Fibroblast of lung (primary cell): ENCODE data around the gene NABP1. TPM values are rescaled to one million over a fixed set of nuclear protein-coding genes. Genes with fewer than 3 reads are reported as not detected.

ENCODE experiments used
- DNase-seq, 2 donors: peaks; one replicate each; pipeline versions ENCODE4 v3.0.0 to v3.0.0-alpha.2; 2010; ENCODE audit warnings: low read depth in 2 of 2
- H2AFZ ChIP-seq: 2 replicates; pipeline ENCODE4 v1.5.1; 2012; ENCODE audit warnings: low read length, control low read depth, inconsistent platforms
- H3K27ac ChIP-seq: 2 replicates; pipeline ENCODE4 v1.5.1; 2011; ENCODE audit warnings: low read length, control low read depth; ENCODE audit not compliant: insufficient read depth
- H3K27me3 ChIP-seq: 2 replicates; pipeline ENCODE4 v1.5.1; 2011; ENCODE audit warnings: mild to moderate bottlenecking, low read length; ENCODE audit not compliant: control insufficient read depth, insufficient read depth
- H3K36me3 ChIP-seq: 2 replicates; pipeline ENCODE4 v1.5.1; 2011; ENCODE audit warnings: low read length; ENCODE audit not compliant: control insufficient read depth, insufficient read depth
- H3K4me1 ChIP-seq: 2 replicates; pipeline ENCODE4 v1.5.1; 2011; ENCODE audit warnings: low read length; ENCODE audit not compliant: control insufficient read depth, insufficient read depth; ENCODE audit errors: extremely low read depth
- H3K4me2 ChIP-seq: 2 replicates; pipeline ENCODE4 v1.5.1; 2011; ENCODE audit warnings: low read length, control low read depth; ENCODE audit not compliant: insufficient read depth; ENCODE audit errors: extremely low read depth
- H3K4me3 ChIP-seq, 4 experiments: fragments of 200-600 bp in 1 of 4; sonication (generic) in 1 of 4; replicated peaks in 1 of 4; 2 replicates each; pipeline ENCODE4 v1.5.1; 2011 to 2016; ENCODE audit warnings: low read length in 4 of 4, low read depth in 3 of 4, mild to moderate bottlenecking in 3 of 4, control low read depth in 2 of 4, inconsistent platforms in 1 of 4, mixed read lengths in 1 of 4; ENCODE audit not compliant: insufficient read depth in 1 of 4; ENCODE audit errors: control extremely low read depth in 1 of 4
- H3K79me2 ChIP-seq: 2 replicates; pipeline ENCODE4 v1.5.1; 2012; ENCODE audit warnings: mild to moderate bottlenecking, low read length, inconsistent platforms; ENCODE audit not compliant: control insufficient read depth, insufficient read depth
- H3K9ac ChIP-seq: 2 replicates; pipeline ENCODE4 v1.5.1; 2011; ENCODE audit warnings: mild to moderate bottlenecking, low read length, control low read depth; ENCODE audit not compliant: insufficient read depth
- H3K9me3 ChIP-seq: 2 replicates; pipeline ENCODE4 v1.5.1; 2012; ENCODE audit warnings: low read depth, low read length; ENCODE audit not compliant: control insufficient read depth, insufficient read depth
- H4K20me1 ChIP-seq: 2 replicates; pipeline ENCODE4 v1.5.1; 2011; ENCODE audit warnings: low read length; ENCODE audit not compliant: control insufficient read depth, insufficient read depth; ENCODE audit errors: extremely low read depth
- CTCF ChIP-seq, 2 donors: IDR thresholded peaks in 1 of 2; conservative IDR thresholded peaks in 1 of 2; 1 replicate in 1 of 2; 2 replicates in 1 of 2; pipeline ENCODE4 v1.5.1; 2011 to 2012; ENCODE audit warnings: low read length in 2 of 2, control low read depth in 1 of 2, inconsistent platforms in 1 of 2, low read depth in 1 of 2, mild to moderate bottlenecking in 1 of 2
- EZH2 ChIP-seq: IDR thresholded peaks from 2 replicates; pipeline ENCODE4 v1.5.1; 2012; ENCODE audit warnings: low read length, control low read depth, mild to moderate bottlenecking; ENCODE audit errors: missing control alignments
- polyA plus RNA-seq, 2 donors: library from polyadenylated mRNA; depleted of rRNA in 1 of 2; stranded (reverse) in 1 of 2; unstranded in 1 of 2; fragments of >200 nt; gene quantifications; 2 replicates each; pipeline ENCODE4 v1.2.1, GENCODE V29; 2011 to 2012; ENCODE audit warnings: missing spikeins in 1 of 2
- total RNA-seq: library from RNA; depleted of rRNA; stranded (reverse); fragments of >200 nt; gene quantifications from 2 replicates; pipeline ENCODE4 v1.2.1, GENCODE V29; 2014

The NABP1 gene
- total and polyA plus RNA-seq, 2 donors (not counting 1 experiment from before 2014, with no cell fraction given), result 117 to 123 TPM

- H4K20me1 ChIP-seq, result no peaks in the 10 kb centered on the region
- TF ChIP-seq CTCF (conservative IDR thresholded peaks at IDR 0.05 in 1 of 2, IDR thresholded peaks at IDR 0.05 in 1 of 2; ENCODE audit: low read depth in 1 of 2, low read length in 2 of 2) (no peak), EZH2 (no peak)
- H3K4me2 ChIP-seq, result no peak overlapping the region
- no peak overlapping the region for H3K4me3 ChIP-seq
- DNase-seq, result peak in 1 of 2 donors; percentile 87
- no peak overlapping the region for H3K27ac ChIP-seq
- no peaks in the 10 kb centered on the region for H3K27me3 ChIP-seq
- H3K4me1 ChIP-seq, result peaks cover 5% of the 10 kb centered on the region
- H2AFZ ChIP-seq, result peak overlapping the region; percentile 60
- no peaks in the 10 kb centered on the region for H3K79me2 ChIP-seq
- no peak overlapping the region for H3K9ac ChIP-seq
- H3K9me3 ChIP-seq, result no peaks in the 10 kb centered on the region
- no peaks in the 10 kb centered on the region for H3K36me3 ChIP-seq
Measured at GRCh38 chr2:191666226-191666625, 11.7 kb upstream of the NABP1 start.

GRCh38 chr2:191666732-191667131, 11.2 kb upstream of the NABP1 start:
- Histone ChIP-seq H3K4me1 (peaks cover 5% of the 10 kb centered on the region), H3K4me2 (no peak overlapping the region), H3K36me3 (no peaks in the 10 kb centered on the region), H3K9ac (no peak overlapping the region), H3K4me3 (no peak overlapping the region), H4K20me1 (no peaks in the 10 kb centered on the region), H3K27ac (no peak overlapping the region), H3K79me2 (no peaks in the 10 kb centered on the region), H3K27me3 (no peaks in the 10 kb centered on the region), H3K9me3 (no peaks in the 10 kb centered on the region), H2AFZ (peak overlapping the region; percentile 60)
- peak in 1 of 2 donors; percentile 60 for DNase-seq
- TF ChIP-seq CTCF (conservative IDR thresholded peaks at IDR 0.05 in 1 of 2, IDR thresholded peaks at IDR 0.05 in 1 of 2; ENCODE audit: low read depth in 1 of 2, low read length in 2 of 2) (no peak), EZH2 (no peak)

- Histone ChIP-seq H3K27me3 (no peaks in the 10 kb centered on the region), H3K27ac (no peak overlapping the region), H4K20me1 (no peaks in the 10 kb centered on the region), H3K9me3 (no peaks in the 10 kb centered on the region), H3K4me2 (no peak overlapping the region), H3K79me2 (no peaks in the 10 kb centered on the region), H3K9ac (no peak overlapping the region), H3K36me3 (no peaks in the 10 kb centered on the region), H3K4me1 (peaks cover 5% of the 10 kb centered on the region), H2AFZ (no peak overlapping the region), H3K4me3 (no peak overlapping the region)
- DNase-seq, result no peak
- TF ChIP-seq CTCF (conservative IDR thresholded peaks at IDR 0.05 in 1 of 2, IDR thresholded peaks at IDR 0.05 in 1 of 2; ENCODE audit: low read depth in 1 of 2, low read length in 2 of 2), result no peak
- no peak for TF ChIP-seq EZH2
Measured at GRCh38 chr2:191670076-191670475, 7.9 kb upstream of the NABP1 start.
